Activated CD8-positive, alpha-beta memory T cell treated with anti-CD3 and anti-CD28 coated beads, Interleukin-2, amount 50 U/mL, for 4 hours (primary cell): ENCODE measurements around the gene DLG2.

ENCODE experiments used
- DNase-seq: peaks from one replicate; pipeline ENCODE4 v3.0.0-alpha.2; 2020

Gene DLG2

DNA sequence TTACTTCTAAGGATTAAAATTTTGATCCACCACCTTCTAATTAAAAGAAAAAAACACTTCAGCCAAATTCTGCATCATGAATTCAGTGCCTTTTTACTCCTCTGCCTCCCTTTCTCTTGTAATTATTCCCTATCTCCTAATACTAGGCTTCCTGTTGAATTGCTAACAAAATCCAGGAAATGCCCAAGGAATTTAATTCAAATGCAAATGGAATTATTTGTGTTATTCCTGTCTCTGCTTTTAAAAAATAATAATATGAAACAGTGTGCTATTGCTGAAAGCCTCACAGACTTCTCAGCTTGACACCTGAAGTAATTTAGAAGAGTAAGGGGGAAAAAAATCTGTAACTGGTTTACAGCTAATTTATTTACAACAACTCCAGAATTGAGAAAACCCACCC is 85.5 kb downstream of the DLG2 start:
- no peak for DNase-seq

DNA sequence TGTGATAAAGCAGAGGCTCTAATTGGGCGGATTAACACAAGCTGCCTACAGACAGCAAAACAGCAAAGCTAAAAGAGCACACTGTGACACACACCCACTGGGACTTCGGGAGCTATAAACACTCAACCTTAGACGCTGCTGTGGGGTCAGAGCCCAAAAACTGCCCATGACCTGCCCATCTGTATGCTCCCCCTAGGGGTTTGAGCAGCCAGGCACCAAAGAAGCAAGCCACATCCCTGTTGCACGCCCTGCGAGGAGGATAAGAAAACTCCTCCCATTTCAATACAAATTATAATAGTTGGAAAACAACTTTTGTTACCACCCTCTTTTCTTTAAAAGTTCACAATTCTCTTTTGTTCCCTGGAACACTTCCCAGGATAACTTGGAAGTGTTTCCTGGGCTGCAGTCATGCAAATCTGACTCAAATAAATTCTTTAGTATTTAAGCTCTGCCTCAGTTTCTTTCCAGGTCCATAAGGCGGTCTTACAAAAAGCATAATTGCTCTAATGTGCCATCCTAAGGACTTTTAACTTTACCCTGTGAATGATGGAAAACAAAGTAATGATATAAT is 86.4 kb downstream of the DLG2 start:
- no peak for DNase-seq

DNA sequence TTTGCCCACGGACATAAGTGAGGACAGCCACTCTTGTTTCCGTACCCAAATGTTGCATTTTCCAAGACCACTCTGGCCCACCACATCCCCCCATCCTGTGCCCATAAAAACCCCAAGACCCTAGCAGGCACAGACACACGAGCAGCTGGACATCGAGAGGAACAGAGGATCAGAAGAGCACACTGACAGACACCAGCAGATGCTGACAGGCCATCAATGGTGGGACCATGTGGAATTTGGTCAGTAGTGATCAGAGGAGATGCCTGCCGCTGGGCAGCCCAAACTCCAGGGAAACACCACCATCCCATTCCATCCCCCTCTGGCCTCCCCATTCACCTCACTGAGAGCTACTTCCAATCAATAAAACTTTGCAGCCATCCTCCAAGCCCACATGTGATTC is 87.0 kb downstream of the DLG2 start:
- no peak for DNase-seq

DNA sequence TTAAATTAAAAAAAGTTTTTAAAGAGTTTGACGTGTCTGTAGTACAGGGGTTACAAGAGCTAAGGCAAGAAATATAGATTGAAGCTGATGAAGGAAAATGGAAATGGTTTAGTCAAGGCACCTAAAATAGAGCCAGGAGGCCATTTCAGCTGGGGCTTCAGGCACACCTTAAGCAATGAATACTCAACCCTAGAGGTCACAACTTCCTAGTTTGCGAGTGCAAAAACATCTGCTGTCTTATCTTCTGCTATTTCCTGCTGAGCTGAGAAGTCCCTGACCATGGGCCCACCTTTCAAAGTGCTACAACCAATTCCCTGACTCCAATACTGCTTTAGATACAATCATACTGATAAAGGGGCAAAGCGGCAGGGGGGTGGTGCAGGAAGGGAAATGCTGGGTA is 87.4 kb downstream of the DLG2 start:
- DNase-seq, result no peak

DNA sequence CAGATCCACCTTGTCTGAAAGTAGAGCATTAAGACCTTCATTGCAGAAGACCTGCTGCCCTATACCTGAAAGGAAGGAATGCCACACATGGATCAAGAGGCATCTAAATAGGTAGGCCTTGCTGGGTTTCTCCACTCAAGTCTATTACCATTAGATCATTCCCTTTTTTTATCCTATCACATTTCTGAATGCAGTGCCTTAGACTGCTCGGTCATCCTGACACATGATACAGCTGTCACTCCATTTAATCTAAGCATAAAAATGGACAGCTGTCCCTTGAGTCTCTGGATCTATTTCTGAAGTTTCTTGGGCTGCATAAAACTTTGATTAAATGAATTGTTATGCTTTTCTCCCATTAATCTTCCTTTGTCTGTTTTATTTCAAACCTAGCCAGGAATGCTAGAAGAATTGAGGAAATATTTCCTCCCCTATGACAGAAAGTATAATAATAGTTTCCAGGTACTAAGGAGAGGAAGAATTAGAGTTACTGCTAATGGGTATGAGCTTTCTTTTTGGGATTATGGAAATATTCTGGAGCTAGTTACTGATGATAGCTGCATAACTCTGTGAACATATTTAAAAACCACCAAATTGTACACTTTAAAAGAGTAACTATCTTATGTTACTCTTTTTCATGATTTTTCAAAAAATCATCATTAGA is 88.0 kb downstream of the DLG2 start:
- no peak for DNase-seq

DNA sequence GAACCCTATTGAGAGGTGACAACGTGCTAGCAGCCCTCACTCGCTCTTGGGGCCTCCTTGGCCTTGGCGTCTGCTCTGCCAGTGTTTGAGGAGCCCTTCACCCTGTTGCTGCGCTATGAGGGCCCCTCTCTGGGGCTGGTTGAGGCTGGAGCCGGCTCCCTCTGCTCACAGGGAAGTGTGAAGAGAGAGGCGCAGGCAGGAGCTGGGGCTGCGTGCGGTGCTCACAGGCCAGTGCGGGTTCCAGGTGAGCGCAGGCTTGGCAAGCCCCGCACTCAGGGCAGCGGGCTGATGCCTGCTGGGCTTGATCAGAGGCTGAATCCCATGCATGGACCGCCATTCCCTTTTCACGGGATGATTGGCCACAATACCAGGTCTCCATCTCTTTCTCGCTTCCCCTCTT is 90.7 kb downstream of the DLG2 start:
- DNase-seq, result no peak

DNA sequence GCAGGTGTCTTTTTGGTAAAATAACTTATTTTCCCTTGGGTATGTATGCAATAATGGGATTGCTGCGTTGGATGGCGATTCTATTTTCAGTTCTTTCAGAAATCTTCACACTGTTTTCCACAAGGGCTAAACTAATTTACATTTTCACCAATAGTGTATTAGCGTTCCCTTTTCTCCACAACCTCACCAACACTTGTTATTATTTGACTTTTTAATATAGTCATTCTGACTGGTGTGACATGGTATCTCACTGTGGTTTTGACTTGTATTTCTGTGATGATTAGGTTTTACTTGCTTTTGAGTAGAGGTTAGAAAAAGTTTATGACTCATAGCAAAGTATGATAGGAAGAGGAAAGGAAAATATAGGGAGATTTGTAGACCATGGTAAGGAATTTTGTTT is 92.3 kb downstream of the DLG2 start:
- DNase-seq, result no peak

DNA sequence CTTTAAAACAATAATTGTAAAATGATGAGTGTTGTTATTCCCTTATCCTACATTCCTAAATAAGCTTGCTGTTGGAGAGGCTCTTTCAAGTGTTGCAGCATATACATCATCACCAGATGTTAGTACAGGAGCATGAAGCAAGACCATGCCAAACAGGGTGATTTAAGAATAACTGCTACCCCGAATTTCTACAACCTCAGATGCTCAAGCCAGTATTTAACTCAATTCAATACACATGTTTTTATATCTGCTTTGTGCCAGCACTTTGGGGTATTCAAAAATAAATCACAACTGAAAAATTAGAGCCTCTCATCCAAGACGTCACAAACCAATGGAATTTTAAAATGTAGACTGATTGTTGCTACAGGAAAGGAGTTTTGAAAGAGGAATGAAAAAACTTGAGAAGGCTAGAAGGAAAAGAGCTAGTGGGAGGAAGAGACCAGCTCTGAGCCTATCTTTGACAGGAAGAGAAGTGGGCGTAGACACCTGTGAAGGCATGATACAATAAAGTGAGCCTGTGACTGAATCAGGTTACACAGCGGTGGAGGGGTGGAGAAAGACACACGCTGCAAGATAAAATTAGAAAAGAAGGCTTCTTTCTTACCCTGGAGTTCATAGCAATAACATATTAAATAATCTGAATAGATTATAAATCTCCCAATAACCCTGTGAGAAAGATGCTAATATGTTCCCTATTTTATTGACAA is 95.8 kb downstream of the DLG2 start:
- DNase-seq, result no peak

DNA sequence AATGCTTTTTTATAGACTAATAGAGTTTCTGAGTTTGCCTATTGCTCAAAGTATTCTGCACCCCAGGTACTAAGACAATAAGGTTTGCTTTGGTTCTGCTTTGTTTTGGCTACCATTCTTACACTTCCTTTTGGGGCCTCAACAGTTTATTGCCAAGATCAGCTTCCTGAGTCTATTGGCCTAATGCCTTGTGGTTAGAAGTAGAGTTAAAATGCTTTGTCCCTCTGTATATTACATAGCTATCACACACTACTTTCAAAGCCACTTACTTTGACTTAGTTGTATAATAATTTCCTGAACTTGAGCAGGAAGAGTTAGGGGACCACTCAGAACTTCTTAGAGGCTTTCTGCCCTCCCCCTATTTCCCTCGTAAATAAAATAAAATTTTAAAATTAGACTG is 96.5 kb downstream of the DLG2 start:
- no peak for DNase-seq

DNA sequence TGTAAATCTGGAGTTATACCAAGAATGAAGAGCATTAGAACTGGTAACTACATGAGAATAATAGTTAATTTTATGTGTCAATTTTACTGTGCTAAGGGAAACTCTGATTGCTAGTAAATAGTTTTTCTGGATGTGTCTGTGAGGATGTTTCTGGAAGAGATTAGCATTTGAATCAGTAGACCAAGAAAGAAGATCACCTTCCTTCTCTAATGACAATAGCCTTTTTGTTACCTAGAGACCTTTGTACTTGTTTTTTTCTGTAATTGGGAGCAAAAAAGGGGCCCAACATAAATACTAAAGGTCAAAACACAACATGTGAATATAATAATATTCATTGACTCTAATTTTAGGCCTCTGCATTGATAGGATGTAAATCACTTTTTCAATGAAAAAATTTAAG is 100.6 kb downstream of the DLG2 start:
- no peak for DNase-seq

DNA sequence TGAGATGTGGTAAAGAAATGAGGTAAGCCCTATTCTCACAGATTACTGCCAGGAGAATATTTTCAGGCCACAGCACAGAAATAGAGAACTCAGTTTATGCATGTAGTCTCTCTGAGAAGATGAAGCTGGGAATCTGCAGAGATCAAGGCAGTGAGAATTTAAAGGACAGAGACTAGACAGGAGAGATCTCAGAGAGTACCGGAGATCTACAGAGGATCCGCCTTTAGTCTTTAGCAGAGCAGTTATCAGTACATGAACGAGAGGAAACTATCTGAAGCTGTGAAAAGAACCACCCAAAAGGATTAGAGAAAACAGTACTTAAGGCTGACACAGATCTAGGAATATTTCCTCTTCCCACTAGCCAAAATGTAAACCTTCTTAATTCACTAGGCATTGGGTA is 101.5 kb downstream of the DLG2 start:
- no peak for DNase-seq

DNA sequence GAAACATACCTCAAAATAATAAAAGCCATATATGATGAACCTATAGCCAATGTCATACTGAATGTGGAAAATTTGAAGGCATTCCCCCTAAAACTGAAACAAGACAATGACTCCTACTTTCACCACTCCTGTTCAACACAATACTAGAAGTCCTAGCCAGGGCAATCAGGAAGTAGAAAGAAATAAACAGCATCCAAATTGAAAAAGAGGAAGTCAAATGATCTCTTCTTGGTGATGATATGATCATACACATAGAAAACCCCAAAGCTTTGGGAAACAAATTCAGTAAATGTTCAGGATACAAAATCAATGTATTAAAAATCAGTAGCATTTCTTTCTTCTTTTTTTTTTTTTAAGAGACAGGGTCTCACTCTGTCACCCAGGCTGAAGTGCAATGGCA is 109.9 kb downstream of the DLG2 start:
- DNase-seq, result no peak

DNA sequence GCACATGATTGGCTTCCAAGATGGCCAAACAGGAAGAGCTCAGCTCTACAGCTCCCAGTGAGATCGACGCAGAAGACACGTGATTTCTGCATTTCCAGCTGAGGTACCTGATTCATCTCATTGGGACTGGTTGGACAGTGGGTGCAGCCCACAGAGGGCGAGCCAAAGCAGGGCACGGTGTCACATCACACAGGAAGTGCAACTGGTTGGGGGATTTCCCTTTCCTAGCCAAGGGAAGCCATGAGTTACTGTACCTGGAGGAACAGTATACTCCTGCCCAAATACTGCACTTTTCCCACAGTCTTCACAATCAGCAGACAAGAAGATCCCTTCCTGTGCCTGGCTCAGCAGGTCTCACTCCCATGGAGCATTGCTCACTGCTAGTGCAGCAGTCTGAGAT is 131.2 kb downstream of the DLG2 start:
- no peak for DNase-seq

DNA sequence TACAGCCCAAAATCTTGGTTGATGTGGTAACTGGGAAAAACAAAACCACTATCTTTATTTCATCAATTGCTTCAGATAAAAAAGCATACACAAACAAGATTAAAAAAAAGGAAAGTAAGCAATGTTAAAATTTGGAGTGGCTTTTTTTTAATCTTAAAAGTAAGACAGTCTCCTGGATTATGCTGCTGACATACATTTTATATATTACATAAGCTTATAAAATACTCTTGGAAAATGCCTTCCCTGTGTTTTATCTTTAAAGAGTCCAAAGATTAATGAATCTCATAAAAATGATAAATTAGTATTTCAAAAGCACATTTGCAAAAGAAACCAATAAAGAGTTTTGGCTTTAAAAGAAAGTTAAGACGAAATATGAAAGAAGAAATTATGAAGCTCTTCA is 132.7 kb downstream of the DLG2 start:
- DNase-seq, result no peak

DNA sequence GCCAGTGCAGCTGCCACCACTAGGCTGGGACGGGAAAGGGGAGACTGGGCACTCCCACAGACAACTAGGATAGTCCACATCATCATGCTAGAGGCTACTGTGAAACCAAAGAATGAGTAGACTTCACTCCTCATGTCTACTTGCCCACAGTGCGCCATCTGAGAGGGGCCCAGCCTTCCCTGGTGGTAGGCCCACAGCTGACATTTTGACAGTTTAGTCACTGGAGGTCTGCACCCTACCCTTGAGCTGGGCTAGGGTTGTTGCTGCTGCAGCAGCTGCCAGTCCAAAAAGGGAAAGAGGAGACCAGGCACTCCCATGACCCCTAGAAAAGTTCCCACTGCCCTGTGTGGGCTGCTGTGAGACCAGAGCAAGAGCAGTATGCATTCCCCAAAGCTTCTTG is 141.2 kb downstream of the DLG2 start:
- DNase-seq, result no peak

DNA sequence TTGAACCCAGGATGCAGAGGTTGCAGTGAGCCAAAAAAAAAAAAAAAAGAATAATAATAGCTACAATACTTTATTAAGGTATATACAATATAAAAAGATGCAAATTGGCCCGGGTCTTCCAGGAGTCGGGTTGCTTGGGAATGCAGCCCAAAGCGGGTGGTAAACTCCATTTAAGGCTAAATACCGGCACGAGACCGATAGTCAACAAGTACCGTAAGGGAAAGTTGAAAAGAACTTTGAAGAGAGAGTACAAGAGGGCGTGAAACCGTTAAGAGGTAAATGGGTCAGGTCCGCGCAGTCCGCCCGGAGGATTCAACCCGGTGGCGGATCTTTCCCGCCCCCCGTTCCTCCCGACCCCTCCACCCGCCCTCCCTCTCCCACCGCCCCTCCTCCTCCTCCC is 143.3 kb downstream of the DLG2 start:
- no peak for DNase-seq

DNA sequence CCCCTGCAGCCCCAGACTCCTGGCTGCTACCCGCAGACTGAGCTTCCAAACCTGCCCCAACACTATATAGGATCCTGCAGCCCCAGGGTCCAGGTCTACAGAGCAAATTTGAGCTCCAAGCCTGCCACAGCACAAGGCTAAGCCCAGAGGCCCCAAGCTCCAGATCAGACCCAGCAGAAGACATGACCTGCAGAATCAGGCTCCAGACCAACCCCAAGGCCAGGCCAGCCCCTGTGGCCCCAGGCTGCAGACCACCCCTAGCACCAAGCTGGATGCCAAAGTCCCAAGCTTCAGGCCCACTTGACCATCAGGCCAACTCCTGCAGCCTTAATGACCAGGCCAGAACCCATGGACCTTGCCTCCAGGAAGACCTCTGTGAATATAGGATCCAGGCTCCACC is 145.3 kb downstream of the DLG2 start:
- no peak for DNase-seq

DNA sequence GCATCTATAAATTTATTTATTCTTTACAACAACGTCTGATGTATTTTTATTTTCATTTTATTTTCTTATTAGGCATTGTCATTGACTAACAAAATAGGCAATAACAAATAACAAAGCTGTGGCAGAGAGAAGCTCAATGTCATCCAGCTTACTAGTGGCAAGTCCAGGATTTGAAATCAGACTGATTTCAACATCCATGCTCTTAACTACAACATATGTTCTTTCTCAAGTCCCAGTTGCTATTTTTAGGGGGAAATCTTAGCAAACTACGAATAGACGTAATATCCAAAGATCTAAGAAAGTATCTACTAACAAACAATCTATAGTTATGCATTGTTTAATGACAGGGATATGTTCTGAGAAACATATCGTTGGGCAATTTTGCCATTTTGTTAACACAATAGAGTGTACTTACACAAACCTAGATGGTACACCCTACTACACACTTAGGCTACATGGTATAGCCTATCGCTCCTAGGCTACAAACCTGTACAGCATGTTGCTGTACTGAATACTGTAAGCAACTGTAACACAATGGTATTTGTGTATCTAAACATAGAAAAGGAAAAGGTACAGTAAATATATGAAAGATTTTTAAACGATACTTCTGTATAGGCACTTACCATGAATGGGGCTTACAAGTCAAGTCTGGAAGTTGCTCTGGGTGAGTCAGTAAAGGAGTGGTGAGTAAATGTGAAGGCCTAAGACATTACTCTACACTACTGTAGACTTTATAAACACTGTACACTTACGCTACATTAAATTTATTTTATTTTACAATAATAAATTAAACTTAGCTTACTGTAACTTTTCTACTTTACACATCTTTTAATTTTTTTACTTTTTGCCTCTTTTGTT is 151.3 kb downstream of the DLG2 start:
- no peak for DNase-seq

DNA sequence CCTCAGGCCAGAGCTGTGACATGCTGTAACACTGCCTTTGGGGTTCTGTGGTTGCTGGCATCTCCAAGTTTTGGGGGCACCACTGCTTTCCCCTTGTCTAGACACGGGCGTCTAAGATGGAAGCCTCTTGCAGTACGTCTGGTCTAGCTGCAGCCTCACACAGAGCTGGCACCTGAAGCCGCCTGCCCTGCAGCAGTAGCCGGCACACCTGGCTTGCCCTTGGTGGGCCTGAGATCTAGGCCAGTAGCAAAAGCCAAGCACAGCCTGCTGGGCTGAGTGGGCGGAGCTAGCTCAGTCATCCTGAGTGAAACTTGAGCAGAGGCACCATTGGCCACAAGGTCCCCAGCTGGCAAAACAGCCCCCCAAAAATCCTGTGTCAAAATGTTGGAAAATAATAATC is 154.2 kb downstream of the DLG2 start:
- DNase-seq, result no peak

DNA sequence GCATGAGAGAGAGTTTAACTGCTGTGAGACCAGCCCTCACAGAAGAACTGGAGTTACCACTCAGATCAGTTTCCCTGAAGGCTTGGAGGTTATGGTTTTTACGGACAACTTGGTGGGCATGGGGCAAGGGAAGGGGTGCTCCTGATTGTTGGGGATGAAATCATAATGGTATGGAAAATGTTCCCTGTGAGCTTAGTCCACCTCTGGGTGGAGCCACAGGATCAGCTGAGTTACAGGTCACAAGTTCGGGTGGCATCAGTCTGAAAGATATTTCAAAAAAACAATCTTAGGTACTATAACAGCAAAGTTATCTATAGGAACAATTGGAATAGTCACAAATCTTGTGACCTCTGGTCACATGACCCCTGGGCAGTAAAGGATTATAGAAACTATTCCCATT is 162.9 kb downstream of the DLG2 start:
- no peak for DNase-seq

DNA sequence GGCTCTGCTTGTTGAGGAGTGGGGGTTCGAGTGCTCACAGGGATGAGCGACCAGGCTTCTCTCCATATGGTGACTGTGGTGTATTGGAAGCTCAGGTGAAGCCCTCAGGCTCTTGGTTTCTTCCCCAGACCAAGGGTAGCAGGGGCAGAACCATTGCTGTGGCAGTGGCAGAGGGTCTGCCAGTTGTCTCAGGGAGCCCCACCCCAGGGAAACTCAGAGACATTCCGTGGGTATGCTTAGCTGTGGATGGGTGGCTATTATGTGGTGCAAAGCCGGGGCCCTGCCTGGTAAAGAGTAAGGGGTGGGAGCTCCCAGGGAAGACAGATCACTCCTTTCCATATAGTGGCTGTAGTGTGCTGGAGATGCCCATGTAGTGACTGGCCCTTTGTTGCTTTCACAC is 167.8 kb downstream of the DLG2 start:
- no peak for DNase-seq

DNA sequence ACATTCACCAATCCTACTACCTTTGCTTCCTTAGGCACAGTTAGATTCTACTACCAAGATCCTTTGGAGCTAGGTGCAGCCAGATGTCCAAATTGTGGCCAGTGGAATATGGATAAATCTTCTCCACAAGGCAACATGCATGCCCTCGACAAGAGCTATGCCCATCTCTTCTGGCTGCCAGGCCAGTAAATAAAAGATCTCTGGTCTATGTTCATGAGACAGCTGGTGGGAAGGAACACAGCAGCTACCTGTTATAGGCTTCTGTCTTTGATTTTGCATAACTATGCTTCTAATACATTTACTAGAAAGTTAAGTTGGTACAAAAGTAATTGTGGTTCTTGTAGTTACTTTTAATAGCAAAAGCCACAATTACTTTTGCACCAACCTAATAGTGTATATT is 182.7 kb downstream of the DLG2 start:
- no peak for DNase-seq

DNA sequence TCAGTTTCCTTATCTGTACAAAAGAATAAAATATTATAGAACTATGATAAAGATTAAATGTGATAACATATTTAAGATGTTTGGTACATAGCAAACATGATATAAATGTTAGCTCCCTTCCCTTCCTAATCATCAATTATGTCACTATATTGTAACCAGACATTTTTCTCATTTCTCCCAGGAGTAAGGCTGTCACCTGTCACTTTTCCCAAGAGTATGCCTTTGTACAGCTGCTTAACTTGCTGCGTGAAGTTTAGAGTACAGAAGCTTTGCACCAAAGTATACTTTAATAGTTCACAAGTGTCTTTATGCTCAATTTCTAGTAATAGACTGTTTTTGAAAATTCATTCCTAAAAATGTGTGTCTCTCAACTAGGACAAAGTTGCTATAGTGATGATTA is 186.9 kb downstream of the DLG2 start:
- no peak for DNase-seq

DNA sequence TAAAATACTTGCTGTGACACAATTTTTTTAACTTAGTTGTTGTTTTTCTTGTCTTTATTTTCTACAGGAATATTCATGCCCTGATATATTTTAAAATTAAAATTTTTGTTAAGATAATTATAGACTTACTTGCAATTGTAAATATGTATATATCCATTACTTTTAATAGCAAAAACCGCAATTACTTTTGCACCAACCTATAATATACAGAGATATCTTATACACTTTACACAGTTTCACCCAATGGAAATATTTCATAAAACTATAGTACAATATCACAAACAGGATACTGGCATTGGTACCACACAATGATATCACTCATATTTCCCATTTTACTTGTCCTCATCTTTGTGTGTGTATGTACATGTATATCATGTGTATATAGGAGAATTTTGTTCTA is 188.8 kb downstream of the DLG2 start:
- no peak for DNase-seq
